ENCODE results near the gene MAPKAPK2. TPM values are rescaled to one million over a fixed set of nuclear protein-coding genes. Genes with fewer than 3 reads are reported as not detected.
A peak's percentile ranks its signal among the peaks of the same experiment; 100 is the strongest.

The MAPKAPK2 gene
- total RNA-seq, 2 experiments from 2014 or later: 96.9 to 97.4 TPM

DNA sequence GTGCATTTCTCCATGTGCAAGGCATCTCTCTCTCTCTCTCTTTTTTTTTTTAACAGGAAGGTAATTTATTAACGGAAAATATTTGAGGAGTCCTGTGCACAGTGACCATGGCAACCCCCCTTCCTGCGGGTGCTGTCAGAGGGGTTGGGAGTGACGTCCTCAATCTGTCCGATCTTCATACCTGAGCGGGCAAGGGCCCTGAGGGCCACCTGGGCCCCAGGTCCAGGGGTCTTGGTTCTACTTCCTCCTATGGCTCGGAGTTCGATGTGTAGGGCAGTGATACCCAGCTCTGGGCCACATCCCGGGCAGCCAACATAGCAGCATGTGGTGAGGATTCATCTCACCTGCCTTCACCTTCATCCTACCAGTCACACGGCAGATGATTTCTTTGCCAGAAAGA is 11.0 kb downstream of the MAPKAPK2 start:
- H3K27me3 Mint-ChIP-seq: no peaks in the 10 kb centered on the region
- intact Hi-C loops (cut with micrococcal nuclease): loop anchor here (1.0 kb wide), 1 partner anchor 9 kb away; no protein-coding TSS in a partner anchor
- H3K9me3 Mint-ChIP-seq: no peaks in the 10 kb centered on the region
- H3K4me1 Mint-ChIP-seq (ENCODE audit: low read depth): peaks cover 82% of the 10 kb centered on the region
- POLR2A ChIA-PET: no interaction called here
- H3K4me3 Mint-ChIP-seq: no peak overlapping the region
- DNase-seq: no peak
- H3K36me3 Mint-ChIP-seq: peaks cover 14% of the 10 kb centered on the region
- CTCF ChIA-PET: interaction anchor here (5.3 kb wide), 1 partner anchor 32 kb away, joined by 27 read pairs; no protein-coding TSS in a partner anchor
- no peak overlapping the region for H3K27ac Mint-ChIP-seq

DNA sequence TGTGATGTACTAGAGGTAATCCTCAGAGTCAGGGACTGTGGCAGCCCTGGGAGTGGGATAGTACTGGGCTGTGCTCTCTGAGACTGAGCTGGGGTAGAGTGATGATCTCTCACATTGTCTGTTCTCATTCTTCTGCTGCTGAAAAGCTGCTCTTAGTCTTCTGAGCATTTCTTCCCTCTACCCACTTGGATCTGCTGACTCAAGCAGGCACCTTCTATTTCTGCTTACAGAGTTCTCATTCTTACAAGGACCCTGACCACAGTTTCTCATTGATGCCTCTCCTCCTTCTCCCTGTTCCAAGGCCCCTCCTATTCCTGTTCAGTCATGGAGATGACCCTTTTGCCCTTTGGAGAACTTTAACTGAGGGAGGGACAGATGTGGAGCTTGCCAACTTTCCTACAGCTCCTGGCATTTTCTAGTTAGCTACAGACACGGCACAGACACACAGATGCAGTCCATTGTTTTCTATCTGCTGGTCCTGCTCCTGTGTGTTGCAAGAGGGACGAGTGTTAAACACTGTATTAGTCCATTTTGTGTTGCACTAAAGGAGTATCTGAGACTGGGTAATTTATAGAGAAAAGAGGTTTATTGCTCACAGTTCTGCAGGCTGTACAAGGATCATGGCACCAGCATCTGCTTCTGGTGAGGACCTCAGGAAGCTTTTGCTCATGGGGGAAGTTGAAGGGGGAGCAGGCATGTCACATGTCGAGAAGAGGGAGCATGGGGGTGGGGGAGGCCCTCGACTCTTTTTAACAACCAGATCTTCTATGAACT is 12.3 kb downstream of the MAPKAPK2 start:
- Mint-ChIP-seq H3K4me1 (ENCODE audit: low read depth) (peaks cover 78% of the 10 kb centered on the region), H3K36me3 (peaks cover 14% of the 10 kb centered on the region), H3K27ac (peak overlapping the region; percentile 72), H3K4me3 (no peak overlapping the region), H3K9me3 (no peaks in the 10 kb centered on the region), H3K27me3 (no peaks in the 10 kb centered on the region)
- ChIA-PET CTCF (interaction anchor here (0.7 to 1.3 kb wide), 3 partner anchors 30 to 64 kb away, joined by 3 to 10 read pairs (median 4); no protein-coding TSS in a partner anchor), POLR2A (interaction anchor here (1.0 kb wide), 1 partner anchor 10 kb away, joined by 4 read pairs; no protein-coding TSS in a partner anchor)
- intact Hi-C loops (cut with micrococcal nuclease): loop anchor here (1.0 kb wide), 1 partner anchor 11 kb away; no protein-coding TSS in a partner anchor
- no peak for DNase-seq

DNA sequence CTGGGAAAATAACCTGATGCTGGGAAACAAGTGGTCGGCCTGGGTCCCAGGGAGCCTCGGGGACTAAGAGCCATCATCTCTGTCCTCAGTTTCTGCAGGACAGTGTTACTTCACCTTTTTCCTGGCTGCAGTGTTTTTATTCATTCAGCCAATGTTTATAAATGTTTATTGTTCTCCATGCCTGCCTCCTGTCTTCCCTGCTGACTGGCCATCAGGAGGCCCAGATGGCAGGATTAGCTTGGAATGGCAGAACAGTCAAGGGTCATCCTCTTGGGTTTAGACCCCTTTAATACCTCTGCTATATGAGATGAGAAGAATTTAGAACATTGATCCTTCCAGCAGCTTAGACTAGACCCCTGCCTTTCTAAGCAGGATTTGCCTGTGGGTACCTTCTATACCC is 13.3 kb downstream of the MAPKAPK2 start:
- ChIA-PET CTCF (interaction anchor here (0.6 to 3.5 kb wide), 2 partner anchors 28 to 110 kb away, joined by 3 to 14 read pairs; no protein-coding TSS in a partner anchor), POLR2A (no interaction called here)
- Mint-ChIP-seq H3K9me3 (no peaks in the 10 kb centered on the region), H3K27me3 (no peaks in the 10 kb centered on the region), H3K4me3 (no peak overlapping the region), H3K4me1 (ENCODE audit: low read depth) (peaks cover 78% of the 10 kb centered on the region), H3K27ac (no peak overlapping the region), H3K36me3 (peaks cover 14% of the 10 kb centered on the region)
- no peak for DNase-seq
- intact Hi-C loops (cut with micrococcal nuclease): no loop called here

DNA sequence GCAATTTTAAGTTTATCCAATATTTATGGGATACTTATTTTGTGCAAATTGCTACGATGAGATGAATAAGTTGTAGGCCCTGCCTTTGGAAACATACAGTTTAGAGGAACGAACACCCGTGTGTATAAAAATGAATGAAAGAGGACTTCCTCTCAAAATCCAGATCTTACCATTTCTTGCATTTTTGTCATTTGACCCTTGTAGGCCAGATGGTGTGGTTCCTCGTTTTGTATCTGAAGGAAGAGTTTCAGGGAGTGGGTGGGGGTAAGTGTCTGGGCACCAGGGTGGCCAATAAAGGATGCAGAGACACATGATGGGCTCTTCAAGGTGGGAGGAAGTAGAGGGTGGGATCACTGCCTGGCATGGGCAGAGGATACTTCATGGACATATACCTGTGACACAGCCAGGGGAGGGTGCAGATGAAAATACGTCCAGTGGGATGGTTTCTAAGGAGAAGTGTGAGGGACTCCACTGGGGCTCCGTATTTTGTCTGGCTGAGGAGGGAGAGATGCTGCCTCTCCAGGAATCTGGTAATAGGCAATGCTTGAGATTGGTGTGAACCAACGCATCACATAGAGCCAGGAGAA is 14.4 kb downstream of the MAPKAPK2 start:
- intact Hi-C loops (cut with micrococcal nuclease): no loop called here

DNA sequence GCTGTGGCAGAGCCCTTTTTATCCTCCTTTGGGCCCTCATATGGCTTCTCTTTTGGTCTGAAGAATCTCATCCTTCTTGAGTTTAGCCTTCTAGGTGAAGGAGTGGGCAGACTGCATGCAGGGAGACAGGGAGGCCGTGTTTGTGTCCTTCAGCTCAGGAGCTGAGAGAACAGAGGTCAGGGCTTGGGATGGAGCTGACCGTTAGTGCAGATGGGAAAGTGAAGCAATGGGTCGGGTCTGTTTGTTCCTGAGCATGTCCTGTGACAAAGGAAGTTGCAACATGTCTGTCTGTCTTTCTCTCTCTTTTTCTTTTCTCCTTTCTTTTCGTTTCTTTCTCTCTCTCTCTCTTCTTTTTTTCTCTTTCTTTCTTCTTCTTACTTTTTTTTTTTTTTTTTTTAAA is 14.9 kb downstream of the MAPKAPK2 start:
- H3K4me3 Mint-ChIP-seq: no peak overlapping the region
- no peak for DNase-seq
- H3K4me1 Mint-ChIP-seq (ENCODE audit: low read depth): peaks cover 88% of the 10 kb centered on the region
- intact Hi-C loops (cut with micrococcal nuclease): no loop called here
- H3K27ac Mint-ChIP-seq: peak overlapping the region; percentile 57
- H3K9me3 Mint-ChIP-seq: no peaks in the 10 kb centered on the region
- ChIA-PET POLR2A (no interaction called here), CTCF (interaction anchor here (0.7 to 3.5 kb wide), 3 partner anchors 27 to 213 kb away, joined by 3 to 14 read pairs (median 10); no protein-coding TSS in a partner anchor)
- no peaks in the 10 kb centered on the region for H3K27me3 Mint-ChIP-seq
- H3K36me3 Mint-ChIP-seq: peaks cover 14% of the 10 kb centered on the region

More for the DNA sequence above, 14.4 kb downstream of the MAPKAPK2 start:
- Mint-ChIP-seq H3K27me3 (no peaks in the 10 kb centered on the region), H3K4me1 (ENCODE audit: low read depth) (peaks cover 82% of the 10 kb centered on the region), H3K27ac (peak overlapping the region; percentile 30), H3K4me3 (no peak overlapping the region), H3K36me3 (peaks cover 14% of the 10 kb centered on the region), H3K9me3 (no peaks in the 10 kb centered on the region)
- no peak for DNase-seq
- ChIA-PET CTCF (interaction anchor here (3.5 kb wide), 1 partner anchor 27 kb away, joined by 14 read pairs; no protein-coding TSS in a partner anchor), POLR2A (no interaction called here)

DNA sequence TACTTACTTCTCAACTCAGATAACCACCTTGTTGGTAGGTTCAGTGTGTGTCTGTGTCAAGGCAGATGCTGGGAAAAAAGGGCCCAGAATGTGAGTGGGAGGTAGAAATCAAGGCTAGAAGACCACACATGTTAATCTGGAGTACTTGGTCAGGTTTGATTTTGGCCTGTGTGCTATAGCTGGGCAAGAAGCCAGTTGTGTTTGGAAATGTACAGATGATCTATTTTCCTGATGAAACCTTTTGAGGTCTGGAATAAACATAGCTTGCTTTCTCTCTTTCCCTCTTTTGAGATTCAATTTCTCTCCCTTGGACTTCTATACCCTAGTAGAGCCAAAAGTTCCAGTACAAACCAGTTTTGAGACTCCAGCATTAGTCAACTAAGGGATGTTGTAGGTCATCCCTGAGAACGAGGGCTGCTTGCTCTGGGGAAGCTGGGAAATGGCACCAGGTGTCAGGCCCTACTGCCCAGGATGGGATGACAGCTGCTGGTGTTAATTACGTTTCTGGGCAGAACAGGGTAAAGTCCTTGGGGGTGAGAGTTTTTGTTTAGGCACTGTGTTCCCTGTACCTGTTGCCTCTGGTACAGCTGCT is 15.8 kb downstream of the MAPKAPK2 start:
- Mint-ChIP-seq H3K9me3 (no peaks in the 10 kb centered on the region), H3K27ac (peak overlapping the region; percentile 43), H3K4me1 (ENCODE audit: low read depth) (peaks cover 89% of the 10 kb centered on the region), H3K4me3 (no peak overlapping the region), H3K36me3 (peaks cover 14% of the 10 kb centered on the region), H3K27me3 (no peaks in the 10 kb centered on the region)
- ChIA-PET POLR2A (interaction anchor here (1.3 kb wide), 1 partner anchor 10 kb away, joined by 3 read pairs; no protein-coding TSS in a partner anchor), CTCF (interaction anchor here (0.7 to 3.5 kb wide), 7 partner anchors 9 to 212 kb away, joined by 3 to 14 read pairs (median 4); no protein-coding TSS in a partner anchor)
- no peak for DNase-seq
- intact Hi-C loops (cut with micrococcal nuclease): no loop called here

DNA sequence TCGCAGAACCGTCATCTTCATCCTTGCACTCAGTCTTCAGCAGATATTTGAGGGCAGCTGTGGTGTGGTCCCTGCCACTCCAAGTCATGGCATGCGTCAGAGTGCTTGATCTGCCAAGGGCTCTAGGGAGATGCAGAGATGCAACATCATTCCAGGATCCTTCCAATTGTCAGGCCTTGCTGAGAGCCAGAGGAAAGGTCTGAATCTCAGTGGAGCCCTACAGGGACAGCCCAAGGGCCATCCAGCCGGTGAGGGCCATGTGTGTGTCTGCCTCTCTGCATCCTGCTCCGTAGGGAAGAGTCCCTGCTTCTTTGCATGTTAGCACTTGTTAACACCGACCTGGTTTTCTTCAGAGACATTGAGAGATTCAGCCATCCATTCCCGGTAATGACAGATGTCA is 17.6 kb downstream of the MAPKAPK2 start:
- no peak overlapping the region for H3K4me3 Mint-ChIP-seq
- peaks cover 88% of the 10 kb centered on the region for H3K4me1 Mint-ChIP-seq (ENCODE audit: low read depth)
- no peaks in the 10 kb centered on the region for H3K9me3 Mint-ChIP-seq
- CTCF ChIA-PET: interaction anchor here (1.1 to 1.9 kb wide), 3 partner anchors 22 to 212 kb away, joined by 3 to 6 read pairs (median 3); no protein-coding TSS in a partner anchor
- H3K36me3 Mint-ChIP-seq: peaks cover 4% of the 10 kb centered on the region
- POLR2A ChIA-PET: no interaction called here
- DNase-seq: no peak
- no peaks in the 10 kb centered on the region for H3K27me3 Mint-ChIP-seq
- intact Hi-C loops (cut with micrococcal nuclease): no loop called here
- H3K27ac Mint-ChIP-seq: peak overlapping the region; percentile 0

DNA sequence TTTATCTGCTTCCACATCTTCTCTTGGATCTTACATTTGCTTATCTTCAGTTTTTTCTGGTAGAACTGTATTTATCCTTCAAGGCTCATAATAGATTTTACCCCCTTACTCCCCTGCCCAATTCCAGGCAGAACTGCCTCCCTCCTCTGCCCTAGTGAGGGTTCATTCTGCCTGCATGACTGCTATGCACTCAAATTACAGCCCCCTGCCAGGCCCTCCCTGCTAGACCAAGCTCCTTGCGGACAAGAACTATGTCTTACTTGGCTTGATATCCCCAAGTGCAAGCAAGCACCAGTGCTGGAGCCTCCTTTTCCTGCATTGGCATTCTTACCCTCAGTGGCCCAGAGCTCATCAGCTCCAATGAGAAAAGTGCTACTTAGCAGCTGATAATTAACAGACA is 18.1 kb downstream of the MAPKAPK2 start:
- H3K36me3 Mint-ChIP-seq: no peaks in the 10 kb centered on the region
- H3K27ac Mint-ChIP-seq: peak overlapping the region; percentile 87
- peaks cover 90% of the 10 kb centered on the region for H3K4me1 Mint-ChIP-seq (ENCODE audit: low read depth)
- ChIA-PET POLR2A (interaction anchor here (1.1 to 2.6 kb wide), 2 partner anchors 17 to 30 kb away, joined by 3 to 14 read pairs; partner anchors contain the start of gene MAPKAPK2), CTCF (interaction anchor here (0.8 to 3.6 kb wide), 6 partner anchors 22 to 213 kb away, joined by 3 to 21 read pairs (median 4); no protein-coding TSS in a partner anchor)
- H3K4me3 Mint-ChIP-seq: no peak overlapping the region
- H3K9me3 Mint-ChIP-seq: no peaks in the 10 kb centered on the region
- DNase-seq: no peak
- intact Hi-C loops (cut with micrococcal nuclease): loop anchor here (1.0 kb wide), 1 partner anchor 18 kb away; no protein-coding TSS in a partner anchor
- H3K27me3 Mint-ChIP-seq: no peaks in the 10 kb centered on the region

DNA sequence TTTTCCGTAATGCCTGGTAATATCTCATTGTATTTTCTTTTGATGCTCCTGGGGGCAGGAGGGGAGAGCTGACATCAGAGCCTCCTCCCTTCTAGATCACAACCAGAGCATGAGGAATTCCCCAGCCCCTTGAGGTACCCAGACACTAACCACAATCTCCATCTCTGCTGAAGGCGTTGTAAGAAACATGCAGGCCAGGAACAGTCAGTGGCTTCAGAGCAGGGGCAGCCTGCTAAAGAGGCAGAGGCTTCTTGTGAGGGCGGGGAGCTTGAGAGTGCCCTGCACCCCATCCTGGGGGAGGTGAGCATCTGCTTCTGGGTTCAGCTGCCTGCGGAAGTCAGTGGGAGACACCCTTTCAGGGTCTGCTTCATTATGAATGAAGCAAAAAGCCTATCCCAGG is 19.0 kb downstream of the MAPKAPK2 start:
- Mint-ChIP-seq H3K4me3 (peak overlapping the region; percentile 25), H3K36me3 (no peaks in the 10 kb centered on the region), H3K27ac (peak overlapping the region; percentile 87), H3K4me1 (ENCODE audit: low read depth) (peaks cover 92% of the 10 kb centered on the region), H3K9me3 (no peaks in the 10 kb centered on the region), H3K27me3 (no peaks in the 10 kb centered on the region)
- intact Hi-C loops (cut with micrococcal nuclease): loop anchor here (1.0 kb wide), 2 partner anchors 10 to 18 kb away; no protein-coding TSS in a partner anchor
- DNase-seq: peak; percentile 80
- POLR2A ChIA-PET: interaction anchor here (1.1 to 2.6 kb wide), 2 partner anchors 18 to 30 kb away, joined by 3 to 14 read pairs; partner anchors contain the start of gene MAPKAPK2
- CTCF ChIA-PET: interaction anchor here (0.7 to 3.6 kb wide), 7 partner anchors 23 to 208 kb away, joined by 3 to 21 read pairs (median 4); partner anchors contain the start of genes DYRK3 and EIF2D

DNA sequence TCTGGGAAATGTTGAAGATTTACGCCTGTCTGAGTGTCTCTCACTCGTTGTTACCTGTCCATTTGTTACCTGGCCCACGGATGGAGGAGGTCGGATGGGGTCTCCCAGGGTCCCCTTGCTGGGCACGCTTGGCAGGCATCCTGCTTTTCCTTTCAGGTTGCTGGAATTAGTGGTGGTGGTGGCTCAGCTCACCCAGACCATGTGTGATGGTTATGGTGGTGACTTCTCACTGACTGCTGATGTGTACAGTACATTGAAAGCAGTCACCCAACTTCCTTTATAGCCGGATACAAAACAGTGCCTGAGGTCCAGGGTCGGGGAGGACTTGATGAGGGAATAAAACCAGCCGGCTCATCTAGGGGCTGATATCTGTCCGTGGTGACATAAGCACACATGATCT is 19.5 kb downstream of the MAPKAPK2 start:
- ChIA-PET POLR2A (interaction anchor here (0.5 to 2.6 kb wide), 2 partner anchors 19 to 98 kb away, joined by 6 to 14 read pairs; partner anchors contain the start of gene MAPKAPK2), CTCF (interaction anchor here (0.7 to 3.6 kb wide), 10 partner anchors 20 to 278 kb away, joined by 3 to 21 read pairs (median 4); partner anchors contain the start of genes DYRK3 and EIF2D)
- no peaks in the 10 kb centered on the region for H3K27me3 Mint-ChIP-seq
- intact Hi-C loops (cut with micrococcal nuclease): loop anchor here (1.0 kb wide), 1 partner anchor 9 kb away; no protein-coding TSS in a partner anchor
- H3K9me3 Mint-ChIP-seq: no peaks in the 10 kb centered on the region
- H3K36me3 Mint-ChIP-seq: no peaks in the 10 kb centered on the region
- peak; percentile 45 for DNase-seq
- H3K4me3 Mint-ChIP-seq: peak overlapping the region; percentile 11
- H3K4me1 Mint-ChIP-seq (ENCODE audit: low read depth): peaks cover 92% of the 10 kb centered on the region
- H3K27ac Mint-ChIP-seq: peak overlapping the region; percentile 87

DNA sequence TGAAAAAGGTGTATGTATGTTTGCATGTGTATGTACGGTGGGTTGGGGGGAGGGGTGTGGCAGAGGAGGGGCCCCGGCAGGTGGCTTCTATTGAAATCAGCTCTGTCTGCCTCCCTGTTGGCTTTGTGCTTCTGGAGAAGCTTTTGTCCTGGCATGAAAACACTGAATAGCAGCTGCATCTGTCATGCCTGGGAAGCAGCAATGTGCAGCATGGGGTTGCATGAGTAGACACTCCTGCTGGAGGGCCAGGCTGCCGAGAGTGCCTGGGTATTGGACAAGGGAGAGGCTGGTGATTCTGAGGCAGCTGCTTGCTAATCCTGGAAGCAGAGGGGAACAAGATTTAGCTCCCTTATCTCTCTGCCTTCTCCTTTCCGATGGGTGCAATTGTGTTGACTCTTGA is 20.5 kb downstream of the MAPKAPK2 start:
- Mint-ChIP-seq H3K4me3 (no peak overlapping the region), H3K4me1 (ENCODE audit: low read depth) (peaks cover 93% of the 10 kb centered on the region), H3K27me3 (no peaks in the 10 kb centered on the region), H3K9me3 (no peaks in the 10 kb centered on the region), H3K27ac (peak overlapping the region; percentile 87), H3K36me3 (no peaks in the 10 kb centered on the region)
- no peak for DNase-seq
- POLR2A ChIA-PET: interaction anchor here (2.6 kb wide), 1 partner anchor 20 kb away, joined by 14 read pairs; the partner anchor contains the start of gene MAPKAPK2
- CTCF ChIA-PET: interaction anchor here (0.8 to 3.6 kb wide), 9 partner anchors 14 to 277 kb away, joined by 3 to 21 read pairs (median 4); no protein-coding TSS in a partner anchor
- intact Hi-C loops (cut with micrococcal nuclease): no loop called here

All from activated CD4-positive, alpha-beta memory T cell treated with anti-CD3 and anti-CD28 coated beads for 36 hours (primary cell).